NCI-H187 (cell line): ENCODE measurements around the gene SMTN.
"Not testable (repeated sequence)": the region's sequence is repeated elsewhere in the genome, so short reads cannot be mapped to it uniquely, and the experiment has no call there.

Experiments
- DNase-seq, 2 experiments: peaks; one replicate each; lab custom pipeline; 2025; lab: John Stamatoyannopoulos, UW

Gene SMTN

DNA sequence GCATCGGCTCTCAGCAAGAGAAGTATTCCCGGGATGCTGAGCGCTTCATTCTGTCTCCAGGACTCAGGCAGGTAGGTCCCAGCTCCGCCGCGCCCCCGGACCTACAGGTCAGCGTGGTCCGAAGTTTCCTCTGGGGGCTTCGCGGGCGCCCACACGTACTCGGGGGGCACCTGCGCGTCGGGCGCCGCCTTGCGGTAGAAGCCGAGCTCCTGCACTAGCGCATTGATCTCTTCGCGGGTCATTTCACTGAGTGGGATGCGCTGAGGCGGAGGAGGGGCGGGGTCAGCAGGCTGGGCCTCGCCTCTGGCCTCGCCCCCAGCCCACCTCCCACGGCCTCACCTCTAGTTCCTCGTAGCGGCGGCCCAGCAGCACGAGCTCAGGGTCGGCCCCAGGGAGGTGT is 23.8 kb downstream of the SMTN start:
- DNase-seq: no peak

DNA sequence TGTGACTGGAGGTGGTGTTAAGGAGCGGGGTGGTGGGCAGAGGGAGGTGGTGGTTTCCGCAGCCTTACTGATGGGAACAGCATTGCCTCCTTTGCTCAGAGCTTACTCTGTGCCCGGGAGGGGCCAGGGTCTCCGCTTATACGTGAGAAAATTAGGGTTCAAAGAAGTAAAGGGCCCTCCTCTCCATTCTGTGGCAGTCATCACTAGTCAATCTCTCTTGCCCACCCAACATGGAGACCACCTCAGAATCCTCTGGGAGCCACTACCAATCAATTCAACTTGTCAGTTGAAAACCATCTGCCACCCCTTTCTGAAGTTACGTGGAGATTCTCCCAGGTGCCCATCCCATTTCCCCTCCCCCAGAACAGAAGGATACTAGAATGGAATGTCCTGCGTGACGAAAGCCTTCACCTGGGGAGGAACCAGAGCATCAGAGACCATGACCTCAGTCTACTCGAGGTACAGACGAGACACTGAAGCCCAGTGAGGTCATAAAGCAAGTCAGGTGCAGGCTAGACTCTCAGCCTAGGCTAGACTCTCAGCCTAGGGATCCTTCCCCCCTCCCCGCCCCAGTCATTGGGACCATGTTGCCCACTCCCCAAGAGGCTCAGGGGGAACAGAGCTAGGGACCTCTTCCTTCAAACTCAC is 24.3 kb downstream of the SMTN start:
- no peak for DNase-seq

DNA sequence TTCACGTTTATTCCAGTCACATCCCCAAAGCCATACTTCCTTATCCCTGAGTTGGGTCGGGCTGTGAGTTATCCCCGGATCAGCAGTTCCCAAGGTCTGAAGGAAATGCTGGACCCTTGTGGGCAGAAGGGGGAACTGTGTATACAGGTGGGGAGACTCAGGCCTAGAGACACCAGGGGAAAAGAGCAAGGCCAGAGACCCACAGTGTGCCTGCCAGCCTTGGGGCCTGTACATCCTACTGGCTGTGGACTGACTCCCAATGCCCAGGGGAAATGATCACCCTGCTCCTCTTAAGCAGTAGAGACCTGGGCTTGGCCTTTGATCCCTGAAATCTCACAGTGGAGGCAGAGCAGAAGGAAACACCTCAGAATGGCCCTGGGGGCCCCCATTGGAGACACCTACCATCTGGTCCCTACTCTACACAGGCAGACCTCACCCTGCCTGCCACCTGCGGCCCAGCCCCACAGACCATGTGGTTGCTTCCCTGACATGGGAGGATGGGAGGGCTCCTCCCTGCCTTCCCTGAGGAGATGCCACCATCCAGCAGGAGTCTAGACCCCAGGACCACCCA is 25.0 kb downstream of the SMTN start:
- DNase-seq: no peak

DNA sequence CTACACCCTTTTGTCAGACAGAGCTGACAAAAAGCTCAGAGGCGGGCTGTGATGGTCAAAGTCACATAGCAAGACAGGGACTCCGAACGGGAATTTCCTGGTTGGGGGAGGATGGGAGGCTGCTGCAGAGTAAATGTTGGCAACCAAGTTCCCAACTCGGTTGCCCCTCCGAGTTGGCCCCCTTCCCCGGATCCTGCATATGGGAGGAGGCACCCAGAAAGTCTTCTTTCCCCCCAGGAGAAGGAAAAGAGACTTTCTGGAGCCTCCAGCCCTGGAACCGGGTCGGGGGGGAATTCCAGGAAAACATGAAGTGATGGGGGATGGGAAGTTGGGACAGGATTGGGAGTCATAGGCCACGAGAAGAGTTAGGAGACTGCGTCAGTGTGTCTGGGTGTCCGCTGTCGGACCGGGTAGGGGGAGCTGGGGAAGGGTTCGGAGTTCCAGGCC is 25.6 kb downstream of the SMTN start:
- DNase-seq: no peak

- peak; percentile 48 to 72 for DNase-seq
Observed at GRCh38 chr22:31107178-31107893, 26.2 kb downstream of the SMTN start, which contains the start of gene SELENOM. SELENOM (minus strand) TSS chr22:31107568; CDS start chr22:31107505, 63 bp downstream.

- no peak for DNase-seq
Observed at GRCh38 chr22:31107894-31108218, 26.7 kb downstream of the SMTN start.

DNA sequence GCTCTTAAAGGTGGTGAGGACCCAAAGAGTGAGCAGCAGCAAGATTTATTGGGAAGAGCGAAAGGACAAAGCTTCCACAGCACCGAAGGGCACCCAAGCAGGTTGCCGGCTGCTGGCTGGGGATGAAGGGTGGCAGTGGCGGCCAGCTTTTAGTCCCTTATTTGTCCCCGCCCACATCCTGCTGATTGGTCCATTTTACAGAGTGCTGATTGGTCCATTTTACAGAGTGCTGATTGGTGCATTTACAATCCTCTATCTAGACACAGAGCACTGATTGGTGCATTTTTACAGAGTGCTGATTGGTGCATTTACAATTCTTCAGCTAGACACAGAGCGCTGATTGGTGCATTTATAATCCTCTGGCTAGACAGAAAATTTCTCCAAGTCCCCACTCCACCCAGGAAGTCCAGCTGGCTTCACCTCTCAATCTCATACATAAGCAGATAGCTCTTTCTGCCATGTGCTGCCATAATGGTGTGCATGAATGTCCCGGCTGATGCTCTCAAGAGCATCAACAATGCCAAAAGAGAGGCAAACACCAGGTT is 31.5 kb downstream of the SMTN start:
- not testable (repeated sequence) for DNase-seq

DNA sequence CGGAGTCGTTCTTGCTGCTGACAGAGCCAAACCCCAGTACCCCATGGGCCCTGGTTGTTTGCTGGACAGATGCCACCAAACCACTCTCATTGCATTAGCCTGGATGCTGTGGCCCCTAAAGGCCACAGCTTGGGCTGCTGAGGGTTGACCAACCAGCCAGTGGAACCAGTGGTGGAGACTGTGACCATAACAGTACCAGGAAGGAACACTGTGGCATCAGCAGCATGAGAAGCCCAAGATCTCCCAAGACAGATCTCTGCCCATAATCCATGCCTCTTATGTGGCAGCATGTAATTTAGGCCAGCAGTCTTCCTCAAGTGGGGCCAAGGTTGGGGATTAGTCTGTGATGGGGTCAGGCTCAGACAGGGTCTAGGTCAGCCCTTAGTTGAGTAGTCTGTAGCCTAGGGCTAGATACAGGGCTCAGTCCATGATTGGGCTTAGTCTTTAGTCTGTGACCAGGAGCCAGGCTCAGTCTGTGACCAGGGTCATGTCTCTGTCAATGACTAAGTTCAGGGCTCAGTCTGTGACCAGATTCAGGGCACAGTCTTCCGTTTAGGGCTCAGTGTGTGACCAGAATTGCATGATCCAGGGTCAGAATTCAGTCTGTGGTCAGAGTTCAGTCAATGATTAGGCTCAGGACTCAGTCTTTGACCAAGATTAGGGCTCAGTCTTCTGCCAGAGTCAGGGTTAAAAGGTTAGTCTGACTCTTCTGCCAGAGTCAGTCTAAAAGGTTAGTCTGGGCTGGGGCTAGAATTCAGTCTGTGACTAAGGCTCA is 37.1 kb downstream of the SMTN start:
- no peak for DNase-seq

- no peak for DNase-seq
Observed at GRCh38 chr22:31119026-31119717, 38.1 kb downstream of the SMTN start.

DNA sequence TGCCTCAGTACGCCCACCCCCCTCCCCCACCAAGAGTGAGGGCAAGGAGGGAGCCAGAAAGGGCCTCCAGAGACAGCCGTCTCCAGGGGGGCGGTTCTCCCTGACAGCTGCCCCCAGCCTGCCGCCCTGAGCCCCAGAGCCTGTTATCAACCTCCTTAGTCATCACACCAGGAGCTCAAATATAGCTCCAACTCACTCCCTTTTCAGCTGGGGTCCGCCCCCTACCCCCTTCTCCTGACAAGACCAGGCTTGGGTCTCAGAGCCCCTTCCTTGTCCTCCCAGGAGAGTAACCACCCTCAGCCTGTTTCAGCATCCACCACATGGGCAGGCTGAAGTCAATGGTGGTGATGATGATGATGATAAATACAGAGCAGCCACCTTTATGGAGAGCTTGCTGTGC is 39.1 kb downstream of the SMTN start:
- no peak for DNase-seq

GRCh38 chr22:31120642-31121041 is 39.5 kb downstream of the SMTN start:
- no peak for DNase-seq

GRCh38 chr22:31121403-31121802 is 40.3 kb downstream of the SMTN start:
- no peak for DNase-seq

DNA sequence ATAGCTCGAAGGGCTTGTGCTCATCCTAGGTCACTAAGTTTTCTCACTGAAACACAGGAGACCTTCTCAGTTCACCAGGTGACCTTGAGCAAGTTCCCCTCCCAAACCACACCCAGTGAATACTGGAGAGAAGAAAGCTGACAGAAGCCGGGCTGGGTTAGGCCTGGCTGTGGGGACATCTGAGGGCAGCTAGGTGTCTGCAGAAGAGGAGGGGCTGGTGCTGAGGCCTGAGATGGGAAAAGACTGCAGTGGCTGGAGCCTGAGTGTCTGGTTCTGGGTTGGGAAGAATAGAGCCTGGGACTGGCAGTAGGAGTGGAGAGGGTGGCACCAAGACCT is 41.0 kb downstream of the SMTN start:
- DNase-seq: no peak

DNA sequence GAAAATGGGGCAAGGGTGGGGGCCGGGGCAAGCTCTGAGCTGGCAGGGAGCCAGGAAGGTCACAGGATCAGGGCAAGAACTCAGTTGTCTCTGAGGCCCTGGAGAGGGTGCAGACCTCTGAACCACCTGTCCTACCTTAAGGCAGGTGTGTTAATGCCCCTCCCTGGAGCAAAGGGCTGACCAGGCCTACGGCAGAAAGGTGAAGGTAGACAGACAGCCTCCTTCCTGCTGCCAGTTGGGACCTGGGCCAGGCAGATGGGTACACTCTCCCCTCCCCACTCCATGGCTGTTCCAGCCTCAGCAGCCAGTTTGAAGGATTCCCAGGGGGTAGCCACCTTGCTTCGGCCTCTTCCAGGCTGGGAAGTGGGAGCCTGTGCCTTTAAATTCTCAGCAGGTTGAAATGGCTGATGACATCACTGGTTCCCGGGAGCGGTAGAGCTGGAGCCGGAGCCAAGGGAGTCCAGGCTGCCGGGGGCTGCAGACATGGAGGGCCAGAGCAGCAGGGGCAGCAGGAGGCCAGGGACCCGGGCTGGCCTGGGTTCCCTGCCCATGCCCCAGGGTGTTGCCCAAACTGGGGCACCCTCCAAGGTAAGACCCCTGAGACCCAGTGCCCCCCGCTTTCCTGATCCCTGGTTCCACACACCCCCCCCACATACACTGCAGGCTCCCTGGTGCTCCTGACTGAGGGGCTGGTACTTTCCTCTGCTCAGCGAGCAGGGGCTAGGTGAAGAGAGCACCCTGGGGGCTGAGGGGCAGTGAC is 41.6 kb downstream of the SMTN start, which contains the start of gene INPP5J:
Gene INPP5J (plus strand): TSS at position 435 of the 760 bp plus-strand sequence. CDS start 49 bp downstream, at position 484.
- DNase-seq: peak in 1 of 2 experiments; percentile 7

DNA sequence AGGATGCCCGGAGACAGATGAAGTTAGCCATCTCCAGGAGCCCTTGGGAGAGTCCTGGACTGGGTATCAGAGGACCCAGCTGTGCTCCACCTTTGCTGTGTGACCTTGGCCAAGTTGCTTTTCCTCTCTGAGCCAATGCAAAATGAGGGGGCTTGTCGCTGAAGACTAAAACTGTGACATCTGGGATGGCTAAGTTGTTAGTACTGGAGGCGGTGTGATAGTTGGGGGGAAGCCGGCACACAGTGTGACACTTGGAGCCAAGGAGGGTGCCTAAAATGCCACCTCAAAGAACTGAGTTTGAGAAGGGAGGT is 42.1 kb downstream of the SMTN start:
- no peak for DNase-seq

GRCh38 chr22:31124290-31124689 is 43.2 kb downstream of the SMTN start:
- no peak for DNase-seq

DNA sequence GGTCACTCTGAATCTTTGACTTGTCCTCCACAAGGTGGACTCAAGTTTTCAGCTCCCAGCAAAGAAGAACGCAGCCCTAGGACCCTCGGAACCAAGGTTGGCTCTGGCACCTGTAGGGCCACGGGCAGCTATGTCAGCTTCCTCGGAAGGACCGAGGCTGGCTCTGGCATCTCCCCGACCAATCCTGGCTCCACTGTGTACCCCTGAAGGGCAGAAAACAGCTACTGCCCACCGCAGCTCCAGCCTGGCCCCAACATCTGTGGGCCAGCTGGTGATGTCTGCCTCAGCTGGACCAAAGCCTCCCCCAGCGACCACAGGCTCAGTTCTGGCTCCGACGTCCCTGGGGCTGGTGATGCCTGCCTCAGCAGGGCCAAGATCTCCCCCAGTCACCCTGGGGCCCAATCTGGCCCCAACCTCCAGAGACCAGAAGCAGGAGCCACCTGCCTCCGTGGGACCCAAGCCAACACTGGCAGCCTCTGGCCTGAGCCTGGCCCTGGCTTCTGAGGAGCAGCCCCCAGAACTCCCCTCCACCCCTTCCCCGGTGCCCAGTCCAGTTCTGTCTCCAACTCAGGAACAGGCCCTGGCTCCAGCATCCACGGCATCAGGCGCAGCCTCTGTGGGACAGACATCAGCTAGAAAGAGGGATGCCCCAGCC is 43.8 kb downstream of the SMTN start:
- no peak for DNase-seq

GRCh38 chr22:31125521-31126117 is 44.5 kb downstream of the SMTN start:
- no peak for DNase-seq

DNA sequence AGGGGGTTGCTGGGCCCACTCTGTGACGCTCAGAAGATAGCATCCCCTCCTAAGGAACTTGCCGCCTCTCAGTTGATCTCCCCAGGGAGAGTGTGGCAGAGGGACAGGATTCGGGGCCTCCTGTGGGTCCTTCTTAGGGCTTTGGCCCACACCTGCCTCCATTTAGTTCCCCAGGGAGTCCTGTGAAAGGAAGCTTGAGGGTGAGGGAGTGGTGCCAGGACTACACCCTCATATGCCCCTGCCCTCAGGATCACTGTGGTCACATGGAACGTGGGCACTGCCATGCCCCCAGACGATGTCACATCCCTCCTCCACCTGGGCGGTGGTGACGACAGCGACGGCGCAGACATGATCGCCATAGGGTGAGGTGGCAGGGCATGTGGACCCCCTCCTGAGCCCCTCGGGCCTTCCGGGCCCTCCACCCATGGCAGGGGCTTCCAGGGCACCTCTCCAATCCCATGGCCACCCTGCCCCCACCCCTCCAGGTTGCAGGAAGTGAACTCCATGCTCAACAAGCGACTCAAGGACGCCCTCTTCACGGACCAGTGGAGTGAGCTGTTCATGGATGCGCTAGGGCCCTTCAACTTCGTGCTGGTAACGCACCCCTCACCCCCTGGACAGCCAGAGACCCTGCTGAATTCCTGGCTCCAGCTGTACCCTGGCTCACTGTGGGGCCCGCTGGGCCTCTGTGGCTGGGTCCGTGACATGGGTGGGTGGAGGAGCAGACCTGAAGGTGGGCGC is 45.2 kb downstream of the SMTN start:
- DNase-seq: no peak

DNA sequence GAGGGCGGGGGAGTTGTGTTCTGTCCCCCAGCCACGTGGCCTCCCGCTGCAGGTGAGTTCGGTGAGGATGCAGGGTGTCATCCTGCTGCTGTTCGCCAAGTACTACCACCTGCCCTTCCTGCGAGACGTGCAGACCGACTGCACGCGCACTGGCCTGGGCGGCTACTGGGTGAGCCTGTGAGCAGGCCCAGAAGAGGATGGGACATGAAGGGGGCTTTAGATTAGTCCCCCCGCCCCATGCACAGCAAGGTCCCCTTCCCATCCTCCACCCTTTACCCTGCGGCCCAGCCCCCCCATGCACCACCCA is 45.7 kb downstream of the SMTN start:
- DNase-seq: no peak
